Neural cell (in vitro differentiated cells): ENCODE measurements around the gene DOCK4. TPM values are rescaled to one million over a fixed set of nuclear protein-coding genes. Genes with fewer than 3 reads are reported as not detected.

ENCODE experiments used
- H2AFZ ChIP-seq: fragments of 200-600, 300-800 bp; sonication (generic), shearing (Covaris generic); 2 replicates; pipeline ENCODE4 v1.6.0; 2014; ENCODE audit warnings: low read depth, mild to moderate bottlenecking, antibody characterized with exemption, low read length, moderate library complexity
- H3F3A ChIP-seq: fragments of 200-600 bp; shearing (Covaris generic); 2 replicates; pipeline ENCODE4 v1.6.1; 2016; ENCODE audit warnings: mild to moderate bottlenecking, moderate library complexity, mixed read lengths, antibody characterized with exemption, low read length; ENCODE audit not compliant: insufficient read depth, poor library complexity, severe bottlenecking
- H3K27ac ChIP-seq: fragments of 200-600, 300-800 bp; sonication (generic), shearing (Covaris generic); 2 replicates; pipeline ENCODE4 v1.5.1; 2014; ENCODE audit warnings: mild to moderate bottlenecking, low read length, moderate library complexity
- H3K27me3 ChIP-seq: fragments of 300-800, 200-600 bp; sonication (generic), shearing (Covaris generic); 2 replicates; pipeline ENCODE4 v1.6.0; 2014; ENCODE audit warnings: mild to moderate bottlenecking, low read depth, low read length, moderate library complexity; ENCODE audit not compliant: insufficient read depth
- H3K36me3 ChIP-seq: fragments of 300-800, 200-600 bp; sonication (generic), shearing (Covaris generic); 2 replicates; pipeline ENCODE4 v1.5.1; 2014; ENCODE audit warnings: mild to moderate bottlenecking, antibody characterized with exemption, low read length, moderate library complexity; ENCODE audit not compliant: insufficient read depth
- H3K4me2 ChIP-seq: fragments of 300-800, 200-600 bp; sonication (generic), shearing (Covaris generic); 2 replicates; pipeline ENCODE4 v1.6.0; 2014; ENCODE audit warnings: mild to moderate bottlenecking, low read length
- H3K4me3 ChIP-seq: fragments of 300-800, 200-600 bp; sonication (generic), shearing (Covaris generic); 2 replicates; pipeline ENCODE4 v1.5.1; 2014; ENCODE audit warnings: mild to moderate bottlenecking, low read length, moderate library complexity
- H3K79me2 ChIP-seq: fragments of 200-600 bp; shearing (Covaris generic); replicated peaks from 2 replicates; pipeline ENCODE4 v1.6.0; 2014; ENCODE audit warnings: mild to moderate bottlenecking, low read length, moderate library complexity; ENCODE audit not compliant: insufficient read depth
- H3K9ac ChIP-seq: fragments of 300-800, 200-600 bp; sonication (generic), shearing (Covaris generic); 2 replicates; pipeline ENCODE4 v1.6.1; 2016; ENCODE audit warnings: mild to moderate bottlenecking, low read length, mixed read lengths
- H3K9me2 ChIP-seq: fragments of 200-600 bp; shearing (Covaris generic); 2 replicates; pipeline ENCODE4 v1.6.1; 2016; ENCODE audit warnings: mild to moderate bottlenecking, low read length, mixed read lengths; ENCODE audit not compliant: insufficient read depth
- H3K9me3 ChIP-seq: fragments of 200-600, 300-800 bp; sonication (generic), shearing (Covaris generic); 2 replicates; pipeline ENCODE4 v1.6.1; 2016; ENCODE audit warnings: mild to moderate bottlenecking, mixed run types, low read length, moderate library complexity, mixed read lengths
- H4K20me1 ChIP-seq: fragments of 200-600 bp; shearing (Covaris generic); 2 replicates; pipeline ENCODE4 v1.6.1; 2016; ENCODE audit warnings: mild to moderate bottlenecking, mixed run types; ENCODE audit not compliant: insufficient read depth
- EP300 ChIP-seq: fragments of 450-650 bp; conservative IDR thresholded peaks from 2 replicates; pipeline ENCODE4 v1.6.1; 2014; ENCODE audit warnings: antibody characterized with exemption, mild to moderate bottlenecking, moderate library complexity; ENCODE audit not compliant: poor library complexity, severe bottlenecking
- EZH2 ChIP-seq: fragments of 200-600, 300-800 bp; shearing (Covaris generic), sonication (generic); IDR thresholded peaks from 2 replicates; pipeline ENCODE4 v1.6.1; 2014; ENCODE audit warnings: antibody characterized with exemption, low read length, borderline replicate concordance, mild to moderate bottlenecking; ENCODE audit not compliant: insufficient read depth, poor library complexity, severe bottlenecking
- MXI1 ChIP-seq: fragments of 450-650 bp; conservative IDR thresholded peaks from 2 replicates; pipeline ENCODE4 v1.6.1; 2014; ENCODE audit warnings: antibody characterized with exemption, mild to moderate bottlenecking; ENCODE audit not compliant: poor library complexity, severe bottlenecking
- POLR2AphosphoS5 ChIP-seq: IDR thresholded peaks from 2 replicates; pipeline ENCODE4 v1.6.1; 2012
- RAD21 ChIP-seq: fragments of 450-650 bp; conservative IDR thresholded peaks from 2 replicates; pipeline ENCODE4 v1.6.1; 2014; ENCODE audit warnings: antibody characterized with exemption, mild to moderate bottlenecking, moderate library complexity
- SMC3 ChIP-seq: fragments of 450-650 bp; conservative IDR thresholded peaks from 2 replicates; pipeline ENCODE4 v1.6.1; 2014; ENCODE audit warnings: antibody characterized with exemption, mild to moderate bottlenecking, moderate library complexity; ENCODE audit not compliant: poor library complexity
- TAF1 ChIP-seq: IDR thresholded peaks from 2 replicates; pipeline ENCODE4 v1.6.1; 2012; ENCODE audit warnings: low read depth
- polyA plus RNA-seq: library from polyadenylated mRNA; depleted of rRNA; stranded (reverse); fragments of >200 nt; gene quantifications from 2 replicates; pipeline ENCODE4 v1.2.3, GENCODE V29; 2014
- TF ChIP-seq, protein P1 (sequence below): IDR thresholded peaks from 2 replicates; pipeline ENCODE4 v1.6.1; 2012; ENCODE audit warnings: borderline replicate concordance
- TF ChIP-seq, protein P2 (sequence below): fragments of 450-650 bp; IDR thresholded peaks from 2 replicates; pipeline ENCODE4 v1.5.1; 2014; ENCODE audit warnings: antibody characterized with exemption, mild to moderate bottlenecking, moderate library complexity; ENCODE audit not compliant: poor library complexity, severe bottlenecking

Gene DOCK4
- polyA plus RNA-seq, 1 donor from 2014 or later: 28.1 TPM

DNA sequence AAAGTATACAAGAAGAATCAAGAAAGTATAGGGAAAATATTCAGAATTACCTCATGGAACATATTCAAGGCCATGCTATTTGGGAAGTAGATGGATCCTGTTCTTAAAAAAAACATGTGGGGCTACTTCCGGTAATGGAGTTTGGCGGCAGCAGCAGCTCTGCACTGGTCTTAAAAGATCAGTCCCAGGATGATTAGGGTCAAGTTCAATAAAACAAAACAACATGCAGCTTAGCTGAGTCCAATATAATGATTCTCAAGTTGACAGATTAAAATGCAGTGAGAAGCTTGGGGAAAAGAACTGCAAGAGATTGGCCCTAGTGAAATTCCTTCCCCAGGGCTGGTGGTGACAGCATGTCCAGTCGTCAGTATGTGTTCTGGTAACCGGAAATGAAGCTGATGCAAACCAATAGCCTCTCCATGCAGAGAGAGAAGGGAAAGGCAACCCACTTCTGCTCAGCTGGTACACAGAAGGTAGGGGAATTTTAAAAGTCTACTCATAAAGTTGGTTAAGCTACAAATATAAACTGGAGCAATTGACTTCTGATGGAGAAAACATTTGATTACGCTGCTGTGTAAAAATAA, 338.8 kb downstream of the DOCK4 start:
- no peak overlapping the region for H3K4me2 ChIP-seq
- no peaks in the 10 kb centered on the region for H4K20me1 ChIP-seq
- H2AFZ ChIP-seq: no peak overlapping the region
- TF ChIP-seq MXI1 (no peak), SMC3 (no peak), EP300 (no peak), EZH2 (no peak), POLR2AphosphoS5 (no peak), RAD21 (no peak), TAF1 (no peak)
- TF ChIP-seq, protein P1, sequence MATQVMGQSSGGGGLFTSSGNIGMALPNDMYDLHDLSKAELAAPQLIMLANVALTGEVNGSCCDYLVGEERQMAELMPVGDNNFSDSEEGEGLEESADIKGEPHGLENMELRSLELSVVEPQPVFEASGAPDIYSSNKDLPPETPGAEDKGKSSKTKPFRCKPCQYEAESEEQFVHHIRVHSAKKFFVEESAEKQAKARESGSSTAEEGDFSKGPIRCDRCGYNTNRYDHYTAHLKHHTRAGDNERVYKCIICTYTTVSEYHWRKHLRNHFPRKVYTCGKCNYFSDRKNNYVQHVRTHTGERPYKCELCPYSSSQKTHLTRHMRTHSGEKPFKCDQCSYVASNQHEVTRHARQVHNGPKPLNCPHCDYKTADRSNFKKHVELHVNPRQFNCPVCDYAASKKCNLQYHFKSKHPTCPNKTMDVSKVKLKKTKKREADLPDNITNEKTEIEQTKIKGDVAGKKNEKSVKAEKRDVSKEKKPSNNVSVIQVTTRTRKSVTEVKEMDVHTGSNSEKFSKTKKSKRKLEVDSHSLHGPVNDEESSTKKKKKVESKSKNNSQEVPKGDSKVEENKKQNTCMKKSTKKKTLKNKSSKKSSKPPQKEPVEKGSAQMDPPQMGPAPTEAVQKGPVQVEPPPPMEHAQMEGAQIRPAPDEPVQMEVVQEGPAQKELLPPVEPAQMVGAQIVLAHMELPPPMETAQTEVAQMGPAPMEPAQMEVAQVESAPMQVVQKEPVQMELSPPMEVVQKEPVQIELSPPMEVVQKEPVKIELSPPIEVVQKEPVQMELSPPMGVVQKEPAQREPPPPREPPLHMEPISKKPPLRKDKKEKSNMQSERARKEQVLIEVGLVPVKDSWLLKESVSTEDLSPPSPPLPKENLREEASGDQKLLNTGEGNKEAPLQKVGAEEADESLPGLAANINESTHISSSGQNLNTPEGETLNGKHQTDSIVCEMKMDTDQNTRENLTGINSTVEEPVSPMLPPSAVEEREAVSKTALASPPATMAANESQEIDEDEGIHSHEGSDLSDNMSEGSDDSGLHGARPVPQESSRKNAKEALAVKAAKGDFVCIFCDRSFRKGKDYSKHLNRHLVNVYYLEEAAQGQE: no peak
- TF ChIP-seq, protein P2, sequence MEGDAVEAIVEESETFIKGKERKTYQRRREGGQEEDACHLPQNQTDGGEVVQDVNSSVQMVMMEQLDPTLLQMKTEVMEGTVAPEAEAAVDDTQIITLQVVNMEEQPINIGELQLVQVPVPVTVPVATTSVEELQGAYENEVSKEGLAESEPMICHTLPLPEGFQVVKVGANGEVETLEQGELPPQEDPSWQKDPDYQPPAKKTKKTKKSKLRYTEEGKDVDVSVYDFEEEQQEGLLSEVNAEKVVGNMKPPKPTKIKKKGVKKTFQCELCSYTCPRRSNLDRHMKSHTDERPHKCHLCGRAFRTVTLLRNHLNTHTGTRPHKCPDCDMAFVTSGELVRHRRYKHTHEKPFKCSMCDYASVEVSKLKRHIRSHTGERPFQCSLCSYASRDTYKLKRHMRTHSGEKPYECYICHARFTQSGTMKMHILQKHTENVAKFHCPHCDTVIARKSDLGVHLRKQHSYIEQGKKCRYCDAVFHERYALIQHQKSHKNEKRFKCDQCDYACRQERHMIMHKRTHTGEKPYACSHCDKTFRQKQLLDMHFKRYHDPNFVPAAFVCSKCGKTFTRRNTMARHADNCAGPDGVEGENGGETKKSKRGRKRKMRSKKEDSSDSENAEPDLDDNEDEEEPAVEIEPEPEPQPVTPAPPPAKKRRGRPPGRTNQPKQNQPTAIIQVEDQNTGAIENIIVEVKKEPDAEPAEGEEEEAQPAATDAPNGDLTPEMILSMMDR: no peak
- no peak overlapping the region for H3K27ac ChIP-seq
- H3K4me3 ChIP-seq: no peak overlapping the region
- H3K9me3 ChIP-seq: no peaks in the 10 kb centered on the region
- peaks cover 10% of the 10 kb centered on the region for H3K36me3 ChIP-seq
- H3K79me2 ChIP-seq: no peaks in the 10 kb centered on the region
- no peak overlapping the region for H3K9ac ChIP-seq
- no peaks in the 10 kb centered on the region for H3K27me3 ChIP-seq
- no peaks in the 10 kb centered on the region for H3F3A ChIP-seq
- H3K9me2 ChIP-seq: no peaks in the 10 kb centered on the region

DNA sequence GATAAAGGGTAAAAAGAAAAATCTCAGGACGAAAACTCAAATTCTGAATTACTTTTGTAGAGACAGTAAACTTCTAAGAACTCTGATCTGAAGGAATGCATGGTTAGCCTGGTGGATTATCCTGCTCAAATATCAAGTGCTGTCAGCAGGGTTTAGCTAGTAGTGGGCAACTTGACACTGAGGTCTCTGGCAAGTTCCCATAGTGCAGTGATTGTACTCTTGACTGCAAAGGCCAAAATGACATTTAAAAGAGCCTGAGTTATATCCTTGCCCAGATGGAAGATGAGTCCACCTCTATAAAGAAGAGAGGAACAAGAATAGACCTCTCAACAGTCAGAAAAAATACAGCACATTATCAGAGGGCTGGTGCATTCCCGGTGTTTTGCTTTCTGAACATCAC, 339.4 kb downstream of the DOCK4 start:
- no peak overlapping the region for H3K4me3 ChIP-seq
- no peaks in the 10 kb centered on the region for H4K20me1 ChIP-seq
- peaks cover 10% of the 10 kb centered on the region for H3K36me3 ChIP-seq
- TF ChIP-seq TAF1: no peak
- TF ChIP-seq, protein P2: no peak
- no peak for TF ChIP-seq EZH2
- H3K4me2 ChIP-seq: no peak overlapping the region
- no peak overlapping the region for H3K9ac ChIP-seq
- no peaks in the 10 kb centered on the region for H3F3A ChIP-seq
- H2AFZ ChIP-seq: no peak overlapping the region
- H3K9me3 ChIP-seq: no peaks in the 10 kb centered on the region
- H3K9me2 ChIP-seq: no peaks in the 10 kb centered on the region
- H3K79me2 ChIP-seq: no peaks in the 10 kb centered on the region
- H3K27ac ChIP-seq: no peak overlapping the region
- H3K27me3 ChIP-seq: no peaks in the 10 kb centered on the region
